ENCODE data around the gene MAST4. TPM values are rescaled to one million over a fixed set of nuclear protein-coding genes. Genes with fewer than 3 reads are reported as not detected.
A peak's percentile ranks its signal among the peaks of the same experiment; 100 is the strongest.

MAST4 gene
- total and polyA plus RNA-seq, 8 donors = 5.9 to 29.7 (median 10.0) TPM

DNA sequence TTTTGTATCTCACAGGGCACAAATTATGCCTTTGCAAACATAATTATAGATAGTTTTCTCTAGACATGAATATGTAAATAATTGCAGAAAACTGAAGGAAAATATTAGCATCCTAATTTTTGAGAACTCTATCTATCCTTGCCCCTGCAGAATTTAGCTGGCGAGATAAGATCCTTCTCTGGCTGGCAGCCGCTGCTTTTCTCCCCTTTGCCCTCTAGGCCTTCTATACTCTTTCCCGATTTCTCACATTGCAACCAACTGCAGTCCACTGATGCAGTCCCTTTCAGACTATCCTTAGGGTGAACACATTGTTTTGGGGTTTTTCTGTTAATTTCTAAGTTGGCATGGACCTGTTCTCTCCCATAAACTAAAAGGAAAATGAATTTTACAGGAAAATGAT, 509.1 kb downstream of the MAST4 start:
- Histone ChIP-seq H3K4me1 (no peaks in the 10 kb centered on the region), H3K9me3 (no peaks in the 10 kb centered on the region), H3K4me3 (no peak overlapping the region), H3K27me3 (no peaks in the 10 kb centered on the region), H3K36me3 (no peaks in the 10 kb centered on the region), H3K27ac (no peak overlapping the region)
- intact Hi-C loops (cut with DNase I) = no loop called here
- FAIRE-seq = no peak
- no peak for TF ChIP-seq CTCF (IDR thresholded peaks at IDR 0.05)
- no peak for ATAC-seq
- WGBS, 2 donors = 96% methylated on average over 3 of the region's 3 CpGs
- DNase-seq = no peak

DNA sequence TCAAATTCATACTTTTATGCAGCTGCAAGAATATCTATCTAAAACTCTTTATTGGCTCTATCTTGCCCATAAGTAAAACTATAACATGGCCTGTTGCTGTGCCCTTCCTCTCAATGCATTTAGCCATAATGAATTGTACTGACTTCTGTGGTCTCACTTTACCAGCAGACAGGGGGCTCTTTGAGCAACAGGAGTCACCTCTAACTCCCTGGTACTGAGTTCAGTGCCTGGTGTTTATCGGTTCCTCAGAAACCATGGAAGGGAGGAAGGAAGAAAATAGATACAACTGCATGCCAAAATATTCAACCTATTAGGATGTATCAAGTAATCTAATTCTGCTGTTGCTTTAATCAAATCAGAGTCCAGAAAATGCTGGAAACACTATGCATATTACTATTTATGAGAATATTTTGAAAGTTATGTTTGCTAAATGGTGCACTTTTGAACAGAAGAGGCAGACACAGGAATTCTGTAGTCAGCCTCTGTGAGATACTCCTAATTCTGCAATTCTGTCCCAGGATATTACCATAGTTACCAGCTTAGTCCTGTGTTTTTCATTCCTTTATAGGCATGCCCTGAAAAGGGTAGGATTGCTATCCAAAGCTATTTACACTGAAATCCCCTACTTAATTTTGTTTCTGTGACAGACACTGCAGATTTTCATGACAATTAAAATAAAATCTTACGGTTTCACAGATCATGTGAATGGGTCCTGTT, 510.6 kb downstream of the MAST4 start:
- WGBS, 2 donors = 48 to 53% methylated on average over 2 of the region's 2 CpGs
- TF ChIP-seq CTCF (IDR thresholded peaks at IDR 0.05) = no peak
- DNase-seq = no peak
- no peak for ATAC-seq
- Histone ChIP-seq H3K9me3 (no peaks in the 10 kb centered on the region), H3K27me3 (no peaks in the 10 kb centered on the region), H3K36me3 (no peaks in the 10 kb centered on the region), H3K4me3 (no peak overlapping the region), H3K27ac (no peak overlapping the region), H3K4me1 (no peaks in the 10 kb centered on the region)
- FAIRE-seq = no peak
- intact Hi-C loops (cut with DNase I) = no loop called here

DNA sequence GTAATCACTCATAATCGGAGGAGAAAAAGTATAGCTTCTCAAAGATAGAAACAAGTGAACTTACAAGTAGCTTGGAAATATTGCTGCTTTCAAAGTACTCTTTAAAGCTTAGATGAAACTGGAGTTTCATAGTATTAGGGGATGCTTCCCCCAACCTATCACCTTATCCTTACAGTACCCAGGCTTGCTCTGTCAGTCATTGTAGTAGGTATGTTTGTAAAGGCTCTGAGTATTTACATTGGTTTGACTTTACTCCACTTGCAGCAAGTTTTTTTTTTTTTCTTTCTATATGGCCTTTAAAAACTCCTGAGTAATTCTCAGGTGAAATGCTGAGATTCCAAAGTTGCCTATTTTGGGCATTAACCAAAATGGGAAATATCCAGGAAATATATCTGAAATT, 515.6 kb downstream of the MAST4 start:
- ATAC-seq = no peak

DNA sequence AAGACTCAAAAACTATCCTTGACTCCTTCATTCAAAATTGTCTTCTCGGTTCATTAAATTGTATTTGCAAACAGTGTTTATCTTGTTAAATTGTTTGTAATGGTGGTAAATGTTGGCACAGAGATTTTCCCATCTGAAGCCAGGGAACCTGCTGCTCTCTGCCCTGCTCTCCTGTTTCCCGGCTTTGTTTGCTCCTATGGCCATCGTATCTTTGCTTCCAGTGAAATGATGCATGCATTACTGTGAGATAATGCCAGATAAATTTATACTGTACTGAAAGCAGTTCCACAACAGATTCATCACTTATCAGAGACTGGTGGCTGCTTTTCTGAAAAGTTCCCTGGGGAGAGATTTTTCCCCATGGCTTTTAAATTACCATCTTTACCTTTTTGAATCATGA, 519.1 kb downstream of the MAST4 start:
- TF ChIP-seq CTCF (IDR thresholded peaks at IDR 0.05) = no peak
- H3K36me3 ChIP-seq = peaks cover 0 to 9% (median 0%) of the 10 kb centered on the region in 3 donors
- no peaks in the 10 kb centered on the region for H3K27me3 ChIP-seq
- H3K9me3 ChIP-seq = no peaks in the 10 kb centered on the region
- no peak overlapping the region for H3K27ac ChIP-seq
- ATAC-seq = peak in 3 of 4 donors; percentile 22 to 86 (median 60)
- H3K4me3 ChIP-seq = no peak overlapping the region
- intact Hi-C loops (cut with DNase I) = no loop called here
- 33 to 34% methylated on average over 3 of the region's 3 CpGs for WGBS, 2 donors
- no peak for FAIRE-seq
- DNase-seq = no peak
- no peaks in the 10 kb centered on the region for H3K4me1 ChIP-seq

More for the DNA sequence above, 515.6 kb downstream of the MAST4 start:
- Histone ChIP-seq H3K9me3 (no peaks in the 10 kb centered on the region), H3K36me3 (peaks cover 0 to 9% (median 0%) of the 10 kb centered on the region in 3 donors), H3K27ac (no peak overlapping the region), H3K27me3 (no peaks in the 10 kb centered on the region), H3K4me3 (no peak overlapping the region), H3K4me1 (no peaks in the 10 kb centered on the region)
- WGBS, 2 donors = 66% methylated on average over 1 of the region's 1 CpG
- FAIRE-seq (no peak), DNase-seq (no peak)
- intact Hi-C loops (cut with DNase I) = no loop called here
- no peak for TF ChIP-seq CTCF (IDR thresholded peaks at IDR 0.05)

DNA sequence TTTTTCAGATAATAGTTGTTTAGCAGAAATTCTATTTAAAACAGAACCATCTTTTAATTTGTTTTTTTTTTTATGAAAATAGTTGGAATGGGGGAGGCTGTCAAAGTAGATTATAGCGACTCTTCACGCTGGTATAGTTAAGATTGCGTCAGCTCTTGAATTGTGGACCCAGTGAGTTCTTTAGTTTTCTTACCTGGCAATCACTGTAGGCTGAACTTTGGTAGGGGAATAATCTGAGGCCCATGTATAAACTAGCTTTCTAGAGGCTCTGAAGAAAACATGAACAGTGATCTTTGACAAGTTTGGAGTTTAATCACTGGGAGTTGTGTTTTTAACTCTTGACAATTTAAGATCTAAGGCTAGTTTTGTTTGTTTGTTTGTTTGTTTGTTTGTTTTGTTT, 519.6 kb downstream of the MAST4 start:
- no peak for ATAC-seq
- FAIRE-seq = no peak
- Histone ChIP-seq H3K27me3 (no peaks in the 10 kb centered on the region), H3K36me3 (peaks cover 0 to 9% (median 0%) of the 10 kb centered on the region in 3 donors), H3K4me3 (no peak overlapping the region), H3K27ac (no peak overlapping the region), H3K9me3 (no peaks in the 10 kb centered on the region), H3K4me1 (no peaks in the 10 kb centered on the region)
- intact Hi-C loops (cut with DNase I) = no loop called here
- WGBS, 2 donors = 95% methylated on average over 3 of the region's 3 CpGs
- DNase-seq = no peak
- TF ChIP-seq CTCF (IDR thresholded peaks at IDR 0.05) = no peak

Measured in pancreas (tissue), 10 donors.